G401 (cell line): ENCODE results near the gene SCGN. TPM values are rescaled to one million over a fixed set of nuclear protein-coding genes. Genes with fewer than 3 reads are reported as not detected.
A peak's percentile ranks its signal among the peaks of the same experiment; 100 is the strongest.

ENCODE experiments used
- DNase-seq: peaks from one replicate; pipeline ENCODE4 v3.0.0-alpha.2; 2015; ENCODE audit warnings: low spot score
- in situ Hi-C: cut with HindIII; loops from 2 replicates; pipeline ENCODE4 v1.10.0; 2016; ENCODE audit warnings: low sequenced_read_pairs, mixed read lengths
- total RNA-seq: library from RNA; depleted of rRNA; stranded (reverse); fragments of >200 nt; shearing (Covaris generic); gene quantifications from 2 replicates; pipeline ENCODE4 v1.2.3, GENCODE V29; 2014

SCGN gene
- total RNA-seq, 1 experiment from 2014 or later, result not detected

GRCh38 chr6:25676775-25677174 lies 24.8 kb downstream of the SCGN start:
- in situ Hi-C loops, result no loop called here
- no peak for DNase-seq

GRCh38 chr6:25681848-25682247 lies 29.8 kb downstream of the SCGN start:
- DNase-seq, result no peak
- in situ Hi-C loops, result no loop called here

- no peak for DNase-seq
- in situ Hi-C loops, result no loop called here
Measured at GRCh38 chr6:25682324-25682723, 30.3 kb downstream of the SCGN start.

GRCh38 chr6:25684565-25684964 lies 32.5 kb downstream of the SCGN start:
- in situ Hi-C loops, result no loop called here
- DNase-seq, result no peak

- in situ Hi-C loops, result no loop called here
- DNase-seq, result no peak
Measured at GRCh38 chr6:25685251-25685650, 33.2 kb downstream of the SCGN start.

- no peak for DNase-seq
- in situ Hi-C loops, result no loop called here
Measured at GRCh38 chr6:25685896-25686295, 33.9 kb downstream of the SCGN start.

- in situ Hi-C loops, result no loop called here
- no peak for DNase-seq
Measured at GRCh38 chr6:25686856-25687255, 34.8 kb downstream of the SCGN start.

- no peak for DNase-seq
- in situ Hi-C loops, result no loop called here
Measured at GRCh38 chr6:25689966-25690365, 38.0 kb downstream of the SCGN start.

- DNase-seq, result no peak
- in situ Hi-C loops, result no loop called here
Measured at GRCh38 chr6:25691894-25692293, 39.9 kb downstream of the SCGN start.

- no peak for DNase-seq
- in situ Hi-C loops, result no loop called here
Measured at GRCh38 chr6:25692472-25692871, 40.5 kb downstream of the SCGN start.

GRCh38 chr6:25694366-25694765 lies 42.4 kb downstream of the SCGN start:
- no peak for DNase-seq
- in situ Hi-C loops, result no loop called here

GRCh38 chr6:25695671-25696070 lies 43.7 kb downstream of the SCGN start:
- in situ Hi-C loops, result no loop called here
- DNase-seq, result no peak

- in situ Hi-C loops, result no loop called here
Measured at GRCh38 chr6:25697537-25698340, 45.7 kb downstream of the SCGN start.

GRCh38 chr6:25698631-25699030 lies 46.6 kb downstream of the SCGN start:
- in situ Hi-C loops, result no loop called here

More at GRCh38 chr6:25697537-25698340, 45.7 kb downstream of the SCGN start:
- DNase-seq, result no peak

GRCh38 chr6:25699649-25700048 lies 47.6 kb downstream of the SCGN start:
- DNase-seq, result no peak
- in situ Hi-C loops, result no loop called here

More at GRCh38 chr6:25698631-25699030, 46.6 kb downstream of the SCGN start:
- no peak for DNase-seq

- in situ Hi-C loops, result no loop called here
- DNase-seq, result peak; percentile 30
Measured at GRCh38 chr6:25700761-25701160, 48.7 kb downstream of the SCGN start.

GRCh38 chr6:25701807-25702206 lies 49.8 kb downstream of the SCGN start:
- in situ Hi-C loops, result no loop called here
- DNase-seq, result no peak

GRCh38 chr6:25703005-25703404 lies 51.0 kb downstream of the SCGN start:
- in situ Hi-C loops, result no loop called here

GRCh38 chr6:25704001-25704400 lies 52.0 kb downstream of the SCGN start:
- in situ Hi-C loops, result no loop called here
- DNase-seq, result no peak

More at GRCh38 chr6:25703005-25703404, 51.0 kb downstream of the SCGN start:
- no peak for DNase-seq

GRCh38 chr6:25706314-25707014 lies 54.4 kb downstream of the SCGN start:
- in situ Hi-C loops, result no loop called here
- peak; percentile 57 for DNase-seq

- no peak for DNase-seq
- in situ Hi-C loops, result no loop called here
Measured at GRCh38 chr6:25709761-25710160, 57.7 kb downstream of the SCGN start.
